Subcutaneous abdominal adipose tissue (tissue), 5 donors: ENCODE data around the gene SIX2.
A peak's percentile ranks its signal among the peaks of the same experiment; 100 is the strongest.

ENCODE experiments used
- H3K27ac ChIP-seq: one replicate; pipeline ENCODE4 v1.7.0; 2013; ENCODE audit warnings: low read depth, mild to moderate bottlenecking, inconsistent platforms, low read length, moderate library complexity
- H3K27me3 ChIP-seq, 5 donors: one replicate each; pipeline ENCODE4 v1.7.0; 2013; ENCODE audit warnings: low read length in 5 of 5, inconsistent platforms in 1 of 5; ENCODE audit not compliant: control insufficient read depth in 5 of 5, insufficient read depth in 4 of 5
- H3K36me3 ChIP-seq, 5 donors: one replicate each; pipeline ENCODE4 v1.7.0; 2013; ENCODE audit warnings: low read length in 5 of 5; ENCODE audit not compliant: control insufficient read depth in 5 of 5, insufficient read depth in 5 of 5
- H3K4me1 ChIP-seq, 5 donors: one replicate each; pipeline ENCODE4 v1.7.0; 2013; ENCODE audit warnings: low read length in 5 of 5, mild to moderate bottlenecking in 3 of 5, moderate library complexity in 1 of 5; ENCODE audit not compliant: control insufficient read depth in 5 of 5, insufficient read depth in 5 of 5
- H3K4me3 ChIP-seq, 5 donors: one replicate each; pipeline ENCODE4 v1.7.0; 2013; ENCODE audit warnings: low read length in 5 of 5, low read depth in 1 of 5
- H3K9ac ChIP-seq, 5 donors: one replicate each; pipeline ENCODE4 v1.7.0; 2013; ENCODE audit warnings: low read length in 5 of 5, mild to moderate bottlenecking in 4 of 5, moderate library complexity in 3 of 5
- H3K9me3 ChIP-seq, 5 donors: one replicate each; pipeline ENCODE4 v1.7.0; 2013; ENCODE audit warnings: low read length in 5 of 5; ENCODE audit not compliant: control insufficient read depth in 5 of 5
- donor health status: healthy.
- donor health status: healthy.
- donor health status: healthy.
- donor health status: healthy.
- donor health status: healthy.

The SIX2 gene

DNA sequence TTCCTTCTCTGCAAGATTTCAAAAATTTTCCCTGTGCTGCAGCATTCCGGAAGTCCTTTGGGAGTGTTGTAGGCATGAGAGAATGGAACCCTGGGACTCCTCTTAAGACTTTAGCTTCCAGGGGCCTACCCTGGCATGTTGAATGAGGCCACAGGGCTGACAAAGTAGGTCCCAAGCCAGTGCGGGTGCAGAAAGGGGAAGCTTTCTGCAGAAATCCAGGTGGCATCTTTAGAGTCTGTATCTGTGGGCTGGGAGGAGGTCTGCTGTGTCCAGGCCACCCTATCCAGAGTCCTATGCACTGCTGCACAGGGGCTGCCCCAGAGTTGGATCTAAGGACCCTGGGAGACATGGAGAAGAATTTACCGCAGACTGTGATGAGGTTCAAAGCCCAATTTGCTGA is 1.9 kb upstream of the SIX2 start:
- Histone ChIP-seq H3K9ac (no peak overlapping the region), H3K36me3 (peaks cover 0 to 1% (median 0%) of the 10 kb centered on the region in 5 donors), H3K9me3 (no peaks in the 10 kb centered on the region), H3K4me3 (peak overlapping the region; percentile 67 to 85 (median 76)), H3K27ac (peak overlapping the region; percentile 74), H3K4me1 (peaks cover 7 to 78% (median 58%) of the 10 kb centered on the region in 5 donors), H3K27me3 (peaks cover 7 to 55% (median 26%) of the 10 kb centered on the region in 5 donors)

DNA sequence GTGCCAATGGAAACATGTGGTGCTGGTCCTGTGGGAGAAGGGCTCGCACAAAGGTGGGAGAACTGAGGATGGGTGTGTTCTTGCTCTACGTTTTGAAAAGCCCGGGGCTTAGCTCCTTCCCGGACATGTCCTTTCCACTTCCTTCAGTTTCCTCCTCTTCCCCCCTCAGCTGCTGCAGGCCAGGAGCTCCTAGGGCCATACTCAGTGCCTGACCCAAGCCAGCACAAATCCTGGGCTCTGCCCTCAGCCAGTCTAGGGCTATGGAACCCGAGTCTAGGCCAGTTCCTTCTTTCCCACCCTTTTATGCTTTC is 1.4 kb upstream of the SIX2 start:
- H3K4me3 ChIP-seq, result peak overlapping the region; percentile 67 to 85 (median 76)
- peaks cover 7 to 81% (median 58%) of the 10 kb centered on the region in 5 donors for H3K4me1 ChIP-seq
- H3K9me3 ChIP-seq, result no peaks in the 10 kb centered on the region
- H3K9ac ChIP-seq, result peak overlapping the region in 4 of 5 donors; percentile 58 to 86 (median 68)
- H3K27ac ChIP-seq, result peak overlapping the region; percentile 74
- peaks cover 0 to 6% (median 0%) of the 10 kb centered on the region in 5 donors for H3K36me3 ChIP-seq
- H3K27me3 ChIP-seq, result peaks cover 8 to 60% (median 29%) of the 10 kb centered on the region in 5 donors

DNA sequence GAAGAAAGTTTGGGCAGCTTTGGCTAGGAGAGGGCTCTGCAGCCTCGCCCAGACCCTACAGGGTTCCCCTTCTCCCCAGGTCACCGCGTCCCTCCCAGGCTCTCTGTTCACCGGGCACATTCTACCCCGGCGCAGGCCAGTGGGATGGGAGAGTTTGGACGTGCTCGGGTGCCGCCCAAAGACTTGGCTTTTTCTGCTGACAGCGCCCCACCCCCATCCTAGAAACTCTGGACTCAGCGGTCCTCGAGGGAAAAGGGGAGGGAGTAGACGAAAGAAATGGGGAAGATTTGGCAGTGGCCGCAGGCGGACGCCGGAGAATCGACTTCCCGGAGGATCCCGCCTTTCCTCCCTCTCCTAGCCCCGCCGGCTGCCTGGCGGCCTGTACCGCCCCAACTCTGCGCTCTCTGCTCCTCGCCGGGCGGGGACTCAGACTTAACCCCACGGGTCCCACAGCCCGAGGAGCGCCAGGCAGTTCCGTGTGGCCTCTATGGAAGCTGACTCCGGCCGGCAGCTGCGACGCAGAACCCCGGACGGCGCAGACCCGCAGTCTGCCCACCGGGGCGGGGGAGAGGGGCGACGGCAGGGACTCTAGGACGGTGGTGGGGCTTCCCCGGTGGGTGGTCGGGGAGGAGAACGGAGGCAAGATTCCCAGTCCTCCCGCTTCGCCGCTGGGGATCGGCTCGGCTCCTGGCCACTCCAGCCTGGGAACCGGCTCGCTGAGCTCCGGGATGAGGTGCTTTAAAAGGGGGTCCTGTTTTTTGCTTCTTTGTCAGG is 863 bp upstream of the SIX2 start:
- no peaks in the 10 kb centered on the region for H3K9me3 ChIP-seq
- peak overlapping the region; percentile 74 for H3K27ac ChIP-seq
- peaks cover 0 to 6% (median 0%) of the 10 kb centered on the region in 5 donors for H3K36me3 ChIP-seq
- H3K27me3 ChIP-seq, result peaks cover 8 to 60% (median 33%) of the 10 kb centered on the region in 5 donors
- peak overlapping the region in 4 of 5 donors; percentile 58 to 86 (median 68) for H3K9ac ChIP-seq
- H3K4me1 ChIP-seq, result peaks cover 7 to 81% (median 58%) of the 10 kb centered on the region in 5 donors
- peak overlapping the region; percentile 67 to 85 (median 76) for H3K4me3 ChIP-seq

DNA sequence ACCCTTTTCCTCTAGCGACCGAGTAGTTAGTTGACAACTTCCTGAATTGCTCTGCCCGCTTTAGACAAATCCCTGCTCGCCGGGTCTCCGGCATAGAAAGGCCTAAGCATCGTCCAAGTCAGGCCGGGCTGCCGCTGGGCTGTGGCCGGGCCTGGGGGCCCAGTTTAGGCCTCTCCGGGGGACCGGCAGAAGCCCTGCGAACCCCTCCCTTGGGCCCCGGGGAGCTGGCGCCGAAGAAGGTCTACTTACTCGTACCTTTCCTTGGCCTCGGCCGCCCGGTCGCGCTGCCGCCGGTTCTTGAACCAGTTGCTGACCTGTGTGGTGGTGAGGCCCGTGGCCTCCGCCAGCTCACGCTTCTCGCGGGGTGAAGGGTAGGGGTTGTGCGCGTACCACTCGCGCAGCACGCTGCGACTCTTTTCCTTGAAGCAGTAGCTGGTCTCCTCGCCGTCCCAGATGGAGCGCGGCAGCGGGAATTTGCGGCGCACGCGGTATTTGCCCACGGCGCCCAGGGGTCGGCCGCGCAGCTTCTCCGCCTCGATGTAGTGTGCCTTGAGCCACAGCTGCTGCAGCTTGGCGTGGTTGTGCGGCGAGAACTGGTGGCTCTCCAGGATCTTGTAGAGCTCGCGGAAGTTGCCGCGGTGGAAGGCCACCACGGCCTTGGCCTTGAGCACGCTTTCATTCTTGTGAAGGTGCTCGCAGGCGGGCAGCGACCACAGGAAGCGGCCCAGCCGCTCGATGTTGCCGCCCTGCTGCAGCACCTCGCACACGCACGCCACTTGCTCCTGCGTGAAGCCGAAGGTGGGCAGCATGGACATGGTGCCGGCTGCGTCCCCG is 739 bp downstream of the SIX2 start:
- H3K36me3 ChIP-seq, result peaks cover 0 to 11% (median 5%) of the 10 kb centered on the region in 5 donors
- peak overlapping the region; percentile 64 to 77 (median 74) for H3K4me3 ChIP-seq
- no peaks in the 10 kb centered on the region for H3K9me3 ChIP-seq
- no peak overlapping the region for H3K27ac ChIP-seq
- peak overlapping the region in 3 of 5 donors; percentile 14 to 45 (median 39) for H3K9ac ChIP-seq
- peaks cover 7 to 84% (median 59%) of the 10 kb centered on the region in 5 donors for H3K4me1 ChIP-seq
- peaks cover 20 to 66% (median 47%) of the 10 kb centered on the region in 5 donors for H3K27me3 ChIP-seq

DNA sequence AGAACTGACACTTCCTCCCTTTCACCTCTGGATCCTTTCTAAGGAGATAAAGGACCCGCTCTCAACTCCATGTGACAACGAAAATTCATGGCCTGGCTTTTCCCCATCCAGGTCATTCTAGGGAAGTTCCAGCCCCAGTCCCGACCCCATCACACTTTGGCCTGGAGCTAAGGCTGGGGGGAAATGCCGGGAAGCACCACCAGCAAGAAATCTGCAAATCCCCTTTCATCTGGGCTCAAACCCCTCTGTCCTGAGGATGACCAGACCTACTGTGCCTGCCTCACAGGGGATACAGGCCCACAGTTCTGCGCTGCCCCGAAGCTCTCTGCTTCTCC is 1.3 kb downstream of the SIX2 start:
- Histone ChIP-seq H3K36me3 (peaks cover 0 to 11% (median 5%) of the 10 kb centered on the region in 5 donors), H3K9ac (peak overlapping the region in 3 of 5 donors; percentile 25 to 45 (median 39)), H3K9me3 (no peaks in the 10 kb centered on the region), H3K4me3 (peak overlapping the region; percentile 64 to 77 (median 74)), H3K4me1 (peaks cover 7 to 78% (median 53%) of the 10 kb centered on the region in 5 donors), H3K27me3 (peaks cover 20 to 67% (median 48%) of the 10 kb centered on the region in 5 donors), H3K27ac (no peak overlapping the region)

DNA sequence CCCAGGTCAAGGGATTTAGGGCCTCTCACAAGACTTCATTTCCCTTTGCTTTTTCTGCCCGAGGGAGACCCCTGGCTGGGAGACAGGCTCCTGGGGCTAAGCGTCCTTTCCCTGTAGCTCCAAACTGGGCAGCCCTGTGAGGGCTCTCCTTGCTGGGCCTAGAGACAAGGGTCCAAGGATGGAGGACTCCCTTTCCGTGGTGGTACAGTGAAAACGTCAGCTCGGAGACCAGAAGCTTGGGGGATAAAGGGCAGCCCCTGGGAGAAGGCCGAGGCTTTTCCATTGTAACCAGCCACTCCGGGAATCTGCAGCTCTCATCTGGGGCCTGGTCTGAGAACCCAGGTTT is 2.3 kb downstream of the SIX2 start:
- H3K27me3 ChIP-seq, result peaks cover 18 to 66% (median 51%) of the 10 kb centered on the region in 5 donors
- H3K36me3 ChIP-seq, result peaks cover 0 to 11% (median 5%) of the 10 kb centered on the region in 5 donors
- no peak overlapping the region for H3K4me3 ChIP-seq
- no peak overlapping the region for H3K9ac ChIP-seq
- H3K4me1 ChIP-seq, result peaks cover 7 to 69% (median 53%) of the 10 kb centered on the region in 5 donors
- no peak overlapping the region for H3K27ac ChIP-seq
- no peaks in the 10 kb centered on the region for H3K9me3 ChIP-seq

DNA sequence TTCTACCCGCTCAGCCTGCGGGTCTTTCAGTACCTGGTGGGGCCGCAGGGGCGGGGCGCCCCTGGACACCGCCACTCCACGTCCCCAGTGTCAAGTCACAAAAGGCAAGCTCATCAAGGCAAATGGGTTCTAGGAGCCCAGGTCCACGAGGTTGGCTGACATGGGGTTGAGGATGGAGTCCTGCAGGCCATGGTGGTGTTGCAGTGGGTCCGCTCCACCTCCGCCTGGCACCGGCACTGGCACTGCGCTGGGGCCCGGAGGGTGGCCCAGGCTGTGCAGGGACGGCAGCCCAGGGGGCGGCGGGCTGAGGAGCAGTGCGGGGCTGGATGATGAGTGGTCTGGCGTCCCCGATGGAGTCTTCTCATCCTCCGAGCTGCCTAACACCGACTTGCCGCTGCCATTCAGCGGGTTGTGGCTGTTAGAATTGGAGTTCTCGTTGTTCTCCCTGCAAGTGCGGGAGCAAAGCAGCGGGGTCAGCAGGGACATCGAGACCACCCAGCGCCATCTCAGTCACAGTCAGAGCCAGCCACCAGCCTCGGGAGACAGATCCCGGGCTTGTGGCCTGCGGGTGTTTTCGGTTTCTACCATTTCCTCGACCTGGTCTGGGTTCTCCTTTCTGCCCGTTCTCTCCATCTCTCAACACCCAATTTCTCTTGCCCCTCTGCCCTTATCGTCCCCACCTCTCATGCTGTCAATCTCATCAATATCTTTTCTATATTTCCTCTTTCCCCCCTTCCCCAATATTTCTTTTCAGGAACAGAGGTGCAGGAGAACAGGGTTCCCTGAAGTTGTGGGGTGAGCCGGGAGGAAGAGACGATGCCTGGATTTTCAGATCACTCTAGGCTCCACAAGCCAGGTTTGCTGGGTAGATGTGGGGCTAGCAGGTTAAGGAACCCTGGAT is 3.0 kb downstream of the SIX2 start:
- Histone ChIP-seq H3K4me3 (peak overlapping the region in 1 of 5 donors; percentile 16), H3K27ac (no peak overlapping the region), H3K4me1 (peaks cover 7 to 69% (median 54%) of the 10 kb centered on the region in 5 donors), H3K9me3 (no peaks in the 10 kb centered on the region), H3K27me3 (peaks cover 23 to 66% (median 54%) of the 10 kb centered on the region in 5 donors), H3K36me3 (peaks cover 0 to 11% (median 5%) of the 10 kb centered on the region in 5 donors), H3K9ac (no peak overlapping the region)

DNA sequence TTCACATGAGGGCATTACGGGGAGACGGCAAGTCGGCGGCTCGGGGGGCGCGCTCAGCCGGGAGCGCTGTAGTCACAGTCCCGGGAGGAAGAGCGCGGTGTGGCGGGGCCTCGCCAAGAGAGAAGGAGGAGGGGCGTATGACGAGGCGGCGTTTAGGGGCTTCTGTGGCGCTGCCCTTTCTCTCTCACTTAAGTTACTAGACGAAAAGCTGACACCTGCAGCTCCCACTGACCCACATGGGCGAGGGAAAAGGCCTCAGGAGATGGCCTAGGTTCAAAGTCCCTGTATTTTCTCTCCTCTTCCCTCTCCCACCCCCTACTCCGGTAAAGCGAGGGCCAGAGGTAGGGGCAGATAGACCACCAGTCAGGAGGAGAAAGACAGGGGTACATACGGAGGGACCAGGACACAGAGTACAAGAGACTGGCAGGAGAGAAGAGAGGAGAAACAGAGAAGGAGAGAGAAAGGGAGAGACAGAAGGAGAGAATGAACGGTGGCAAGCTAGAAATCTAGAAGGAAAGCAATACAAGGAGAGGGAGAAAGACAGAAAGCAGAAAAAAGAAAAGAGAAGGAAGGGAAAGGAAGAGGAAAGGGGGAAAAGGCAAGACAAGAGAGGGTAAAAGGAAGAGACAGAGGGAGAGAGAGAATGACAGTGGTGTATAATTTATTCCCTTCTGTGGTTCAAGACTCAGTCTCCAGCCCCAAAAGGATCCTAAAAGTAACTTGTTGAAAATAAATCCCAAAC is 3.8 kb downstream of the SIX2 start:
- Histone ChIP-seq H3K36me3 (peaks cover 0 to 11% (median 5%) of the 10 kb centered on the region in 5 donors), H3K4me1 (peaks cover under 1 to 69% (median 54%) of the 10 kb centered on the region in 5 donors), H3K4me3 (no peak overlapping the region), H3K9me3 (no peaks in the 10 kb centered on the region), H3K27me3 (peaks cover 31 to 72% (median 58%) of the 10 kb centered on the region in 5 donors), H3K27ac (no peak overlapping the region), H3K9ac (no peak overlapping the region)
